GM12878 (cell line): ENCODE data around the gene PRMT1. TPM values are rescaled to one million over a fixed set of nuclear protein-coding genes. Genes with fewer than 3 reads are reported as not detected.

Source experiments
- ATAC-seq: fragments of 200-7000 bp; cut with Tn5 transposase; 3 replicates; pipeline ENCODE4 v1.9.1; 2020; ENCODE audit warnings: mild to moderate bottlenecking, moderate library complexity
- BruUV-seq: library from RNA; stranded (reverse); fragments of 400-500 nt; replicated peaks from 2 replicates; lab custom pipeline; 2021; lab: Mats Ljungman, UMichigan
- CTCF ChIA-PET: fragments of 300-600 bp; sonication (Branson Sonifier 250); formaldehyde crosslinking; extraction: SDS; loops from one replicate; lab custom pipeline; 2021; ENCODE audit warnings: inconsistent platforms; lab: Yijun Ruan, JAX
- POLR2A ChIA-PET: fragments of 350-600 bp; formaldehyde crosslinking; extraction: SDS; loops from one replicate; lab custom pipeline; 2021; ENCODE audit warnings: inconsistent platforms; lab: Charles Lee
- RAD21 ChIA-PET: fragments of 300-600 bp; sonication (Branson Sonifier 250); formaldehyde crosslinking; loops from one replicate; lab custom pipeline; 2023; ENCODE audit warnings: antibody characterized with exemption; ENCODE audit not compliant: unreplicated experiment; lab: Charles Lee
- SMC1A ChIA-PET: fragments of 300-600 bp; sonication (Branson Sonifier 250); formaldehyde crosslinking; loops from one replicate; lab custom pipeline; 2023; ENCODE audit not compliant: unreplicated experiment, uncharacterized antibody; lab: Charles Lee
- DNase-seq: peaks from one replicate; pipeline ENCODE4 v3.0.0-alpha.2; 2011; ENCODE audit warnings: low read depth, low spot score
- FAIRE-seq: peaks from 3 replicates; lab custom pipeline; 2011; peaks lifted over from hg19 to GRCh38; lab: Jason Lieb, UNC
- H2AFZ ChIP-seq: 2 replicates; pipeline ENCODE4 v1.6.0; 2011; ENCODE audit warnings: low read depth, low read length, control low read depth; ENCODE audit not compliant: control insufficient read depth
- H3K27ac ChIP-seq: 2 replicates; pipeline ENCODE4 v1.5.1; 2011; ENCODE audit warnings: control low read depth; ENCODE audit not compliant: control insufficient read depth, insufficient read depth
- H3K27me3 ChIP-seq, 2 experiments: replicated peaks in 1 of 2; 2 replicates each; pipeline versions ENCODE4 v1.6.0 to v1.6.1; 2011; ENCODE audit warnings: low read length in 1 of 2; ENCODE audit not compliant: control insufficient read depth in 2 of 2, insufficient read depth in 2 of 2
- H3K36me3 ChIP-seq, 2 experiments: 2 replicates each; pipeline ENCODE4 v1.5.1; 2011; ENCODE audit warnings: low read length in 1 of 2; ENCODE audit not compliant: control insufficient read depth in 2 of 2, insufficient read depth in 2 of 2
- H3K4me1 ChIP-seq: 2 replicates; pipeline ENCODE4 v1.6.1; 2011; ENCODE audit warnings: mild to moderate bottlenecking, low read length, moderate library complexity, mixed read lengths; ENCODE audit not compliant: control insufficient read depth, insufficient read depth
- H3K4me2 ChIP-seq: 2 replicates; pipeline ENCODE4 v1.6.0; 2011; ENCODE audit warnings: control low read depth; ENCODE audit not compliant: control insufficient read depth, insufficient read depth
- H3K4me3 ChIP-seq: fragments of 200-600 bp; sonication (generic); 2 replicates; pipeline ENCODE4 v1.5.1; 2016
- H3K79me2 ChIP-seq: 2 replicates; pipeline ENCODE4 v1.6.0; 2011; ENCODE audit warnings: low read length; ENCODE audit not compliant: control insufficient read depth, insufficient read depth
- H3K9ac ChIP-seq: 2 replicates; pipeline ENCODE4 v1.8.0; 2011; ENCODE audit warnings: low read length, control low read depth, mixed read lengths; ENCODE audit not compliant: control insufficient read depth, insufficient read depth
- H3K9me3 ChIP-seq: replicated peaks from 3 replicates; pipeline ENCODE4 v1.5.1; 2011; ENCODE audit warnings: mild to moderate bottlenecking, low read length; ENCODE audit not compliant: control insufficient read depth, insufficient read depth
- H4K20me1 ChIP-seq: 2 replicates; pipeline ENCODE4 v1.6.0; 2011; ENCODE audit not compliant: control insufficient read depth, insufficient read depth
- CREM ChIP-seq: IDR thresholded peaks from 2 replicates; pipeline ENCODE4 v1.6.1; 2014; ENCODE audit warnings: antibody characterized with exemption, low read depth
- JUNB ChIP-seq: IDR thresholded peaks from 2 replicates; pipeline ENCODE4 v1.6.1; 2016; ENCODE audit warnings: antibody characterized with exemption, mild to moderate bottlenecking
- MEF2A ChIP-seq: IDR thresholded peaks from 2 replicates; pipeline ENCODE4 v1.6.1; 2011; ENCODE audit warnings: low read depth, mild to moderate bottlenecking, low read length, moderate library complexity; ENCODE audit not compliant: insufficient read depth
- WGBS: methylation state at CpG from one replicate; pipeline ENCODE4 v1.1.6; 2016; ENCODE audit warnings: low lambda C conversion rate; ENCODE audit not compliant: insufficient replicate concordance, insufficient coverage; ENCODE audit errors: missing lambda C conversion rate; 5-methylcytosine and 5-hydroxymethylcytosine counted together
- in situ Hi-C: fragments of 300-500 bp; cut with MboI; formaldehyde crosslinking; loops from 9 replicates; pipeline ENCODE4 v1.14.3; 2018; ENCODE audit warnings: mixed read lengths
- intact Hi-C: fragments of 100-400 bp; cut with micrococcal nuclease; formaldehyde crosslinking; loops from one replicate; pipeline ENCODE4 v1.14.2; 2022; ENCODE audit not compliant: unreplicated experiment
- polyA plus RNA-seq, 11 experiments: library from polyadenylated mRNA; depleted of rRNA in 4 of 11; unstranded in 6 of 11; stranded (reverse) in 5 of 11; fragments of >200 nt; fragmentation: Nextera tagmentation in 4 of 11; fragmentation: Illumina TruSeq in 1 of 11; extraction: Ambion mirVana in 4 of 11; extraction: Trizol in 1 of 11; gene quantifications; 1 replicate in 1 of 11; 2 replicates in 10 of 11; pipeline versions ENCODE4 v1.2.1 to v1.2.3, GENCODE V29; 2011 to 2016; ENCODE audit warnings: inconsistent platforms in 2 of 11, missing spikeins in 2 of 11, low read depth in 1 of 11
- total RNA-seq, 4 experiments: library from RNA; depleted of rRNA in 3 of 4; stranded (reverse); fragments of >200 nt in 3 of 4; fragmentation: Illumina TruSeq in 1 of 4; extraction: Trizol in 1 of 4; gene quantifications; 2 replicates each; pipeline versions ENCODE4 v1.2.1 to v1.2.3, GENCODE V29; 2013 to 2021
- TF ChIP-seq, protein P1 (sequence below): fragments of 450-650 bp; IDR thresholded peaks from 2 replicates; pipeline ENCODE4 v1.6.1; 2017; ENCODE audit warnings: antibody characterized with exemption, mild to moderate bottlenecking, moderate library complexity

The PRMT1 gene
- total and polyA plus RNA-seq, 10 of the 15 experiments (the other 5 are each of a cell fraction or from before 2014, with no cell fraction given), result 19.9 to 667 (median 444) TPM

DNA sequence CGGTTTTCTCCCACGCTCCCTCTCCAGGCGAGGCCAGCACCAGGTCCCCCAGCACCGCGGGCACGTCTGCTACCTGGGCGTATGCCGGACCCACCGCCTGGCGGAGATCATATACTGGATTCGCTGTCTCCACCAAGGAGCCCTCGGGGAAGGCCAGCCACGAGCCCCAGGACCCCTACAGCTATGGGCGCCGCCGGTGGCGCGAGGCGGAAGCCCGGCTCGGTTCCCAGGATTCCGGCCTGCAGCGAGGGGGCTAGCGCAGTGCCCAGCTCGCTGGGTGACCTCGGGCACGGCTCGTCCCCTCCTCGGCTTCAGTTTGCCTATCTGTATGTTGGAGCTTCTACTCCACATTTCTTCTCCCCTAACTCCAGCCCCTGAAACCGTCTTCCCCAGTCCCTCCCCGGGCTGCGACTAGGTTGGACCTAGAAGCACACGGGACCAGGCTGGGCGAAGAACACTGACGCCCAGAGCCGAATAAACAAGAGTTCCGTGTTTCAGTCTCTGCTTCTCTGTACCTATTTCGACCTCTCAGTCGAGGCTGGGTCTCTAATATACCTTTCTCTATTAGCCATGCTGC lies 13.1 kb downstream of the PRMT1 start:
- Histone ChIP-seq H3K9ac (no peak overlapping the region), H3K4me2 (no peak overlapping the region)

More for the DNA sequence above, 13.1 kb downstream of the PRMT1 start:
- Histone ChIP-seq H3K27me3 (no peaks in the 10 kb centered on the region; a peak in 1 of 4 replicates), H3K4me1 (peaks cover 8% of the 10 kb centered on the region), H3K9me3 (no peaks in the 10 kb centered on the region; the same call in 2 of the 3 replicates), H3K79me2 (no peaks in the 10 kb centered on the region), H3K36me3 (peaks cover 4 to 26% of the 10 kb centered on the region in 2 experiments; a peak in 3 of 4 replicates), H3K4me3 (no peak overlapping the region), H4K20me1 (peaks cover 4% of the 10 kb centered on the region; the same call in 1 of the 2 replicates), H3K27ac (no peak overlapping the region), H2AFZ (no peak overlapping the region)
- intact Hi-C loops (no loop called here), in situ Hi-C loops (no loop called here)
- ChIA-PET SMC1A (no interaction called here), CTCF (interaction anchor here (1.2 kb wide), 1 partner anchor 120 kb away, joined by 3 read pairs; no protein-coding TSS in a partner anchor), POLR2A (no interaction called here), RAD21 (no interaction called here)
- FAIRE-seq (no peak), ATAC-seq (no peak), DNase-seq (no peak)
- no peak for TF ChIP-seq CREM
- TF ChIP-seq, protein P1, sequence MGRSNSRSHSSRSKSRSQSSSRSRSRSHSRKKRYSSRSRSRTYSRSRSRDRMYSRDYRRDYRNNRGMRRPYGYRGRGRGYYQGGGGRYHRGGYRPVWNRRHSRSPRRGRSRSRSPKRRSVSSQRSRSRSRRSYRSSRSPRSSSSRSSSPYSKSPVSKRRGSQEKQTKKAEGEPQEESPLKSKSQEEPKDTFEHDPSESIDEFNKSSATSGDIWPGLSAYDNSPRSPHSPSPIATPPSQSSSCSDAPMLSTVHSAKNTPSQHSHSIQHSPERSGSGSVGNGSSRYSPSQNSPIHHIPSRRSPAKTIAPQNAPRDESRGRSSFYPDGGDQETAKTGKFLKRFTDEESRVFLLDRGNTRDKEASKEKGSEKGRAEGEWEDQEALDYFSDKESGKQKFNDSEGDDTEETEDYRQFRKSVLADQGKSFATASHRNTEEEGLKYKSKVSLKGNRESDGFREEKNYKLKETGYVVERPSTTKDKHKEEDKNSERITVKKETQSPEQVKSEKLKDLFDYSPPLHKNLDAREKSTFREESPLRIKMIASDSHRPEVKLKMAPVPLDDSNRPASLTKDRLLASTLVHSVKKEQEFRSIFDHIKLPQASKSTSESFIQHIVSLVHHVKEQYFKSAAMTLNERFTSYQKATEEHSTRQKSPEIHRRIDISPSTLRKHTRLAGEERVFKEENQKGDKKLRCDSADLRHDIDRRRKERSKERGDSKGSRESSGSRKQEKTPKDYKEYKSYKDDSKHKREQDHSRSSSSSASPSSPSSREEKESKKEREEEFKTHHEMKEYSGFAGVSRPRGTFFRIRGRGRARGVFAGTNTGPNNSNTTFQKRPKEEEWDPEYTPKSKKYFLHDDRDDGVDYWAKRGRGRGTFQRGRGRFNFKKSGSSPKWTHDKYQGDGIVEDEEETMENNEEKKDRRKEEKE, result no peak
- TF ChIP-seq MEF2A, result no peak
- TF ChIP-seq JUNB, result no peak
- 50% methylated on average over 37 of the region's 39 CpGs for WGBS
- no TSS peak for BruUV-seq
